WERI-Rb-1 (cell line): ENCODE results near the gene COG3.

ENCODE experiments used
- DNase-seq: peaks from one replicate; pipeline ENCODE4 v3.0.0-alpha.2; 2020
- H3K27ac ChIP-seq: fragments of 250-450 bp; sonication (Bioruptor Pico); 2 replicates; pipeline ENCODE4 v1.5.1; 2020; ENCODE audit warnings: mild to moderate bottlenecking, moderate library complexity
- H3K27me3 ChIP-seq: fragments of 250-450 bp; sonication (Bioruptor Pico); 2 replicates; pipeline ENCODE4 v1.5.1; 2021; ENCODE audit warnings: mild to moderate bottlenecking, low read depth, moderate library complexity; ENCODE audit not compliant: insufficient read depth, severe bottlenecking
- H3K36me3 ChIP-seq: fragments of 250-450 bp; sonication (Bioruptor Pico); 2 replicates; pipeline ENCODE4 v1.5.1; 2020; ENCODE audit warnings: mild to moderate bottlenecking, moderate library complexity
- H3K4me3 ChIP-seq: 2 replicates; pipeline ENCODE4 v1.5.1; 2011; ENCODE audit warnings: low read depth, mild to moderate bottlenecking, control low read depth, low read length
- H3K9me3 ChIP-seq: fragments of 250-450 bp; sonication (Bioruptor Pico); 2 replicates; pipeline ENCODE4 v1.5.1; 2021; ENCODE audit warnings: mild to moderate bottlenecking, moderate library complexity; ENCODE audit not compliant: severe bottlenecking
- TF ChIP-seq, protein P1 (sequence below): IDR thresholded peaks from 2 replicates; pipeline ENCODE4 v1.5.1; 2011; ENCODE audit warnings: low read depth, mild to moderate bottlenecking, control low read depth, inconsistent platforms, low read length

Gene COG3

GRCh38 chr13:45445053-45445452 is 19.7 kb upstream of the COG3 start:
- Histone ChIP-seq H3K9me3 (no peaks in the 10 kb centered on the region), H3K27ac (no peak overlapping the region), H3K27me3 (no peaks in the 10 kb centered on the region), H3K4me3 (no peak overlapping the region), H3K36me3 (no peaks in the 10 kb centered on the region)
- no peak for DNase-seq
- TF ChIP-seq, protein P1, sequence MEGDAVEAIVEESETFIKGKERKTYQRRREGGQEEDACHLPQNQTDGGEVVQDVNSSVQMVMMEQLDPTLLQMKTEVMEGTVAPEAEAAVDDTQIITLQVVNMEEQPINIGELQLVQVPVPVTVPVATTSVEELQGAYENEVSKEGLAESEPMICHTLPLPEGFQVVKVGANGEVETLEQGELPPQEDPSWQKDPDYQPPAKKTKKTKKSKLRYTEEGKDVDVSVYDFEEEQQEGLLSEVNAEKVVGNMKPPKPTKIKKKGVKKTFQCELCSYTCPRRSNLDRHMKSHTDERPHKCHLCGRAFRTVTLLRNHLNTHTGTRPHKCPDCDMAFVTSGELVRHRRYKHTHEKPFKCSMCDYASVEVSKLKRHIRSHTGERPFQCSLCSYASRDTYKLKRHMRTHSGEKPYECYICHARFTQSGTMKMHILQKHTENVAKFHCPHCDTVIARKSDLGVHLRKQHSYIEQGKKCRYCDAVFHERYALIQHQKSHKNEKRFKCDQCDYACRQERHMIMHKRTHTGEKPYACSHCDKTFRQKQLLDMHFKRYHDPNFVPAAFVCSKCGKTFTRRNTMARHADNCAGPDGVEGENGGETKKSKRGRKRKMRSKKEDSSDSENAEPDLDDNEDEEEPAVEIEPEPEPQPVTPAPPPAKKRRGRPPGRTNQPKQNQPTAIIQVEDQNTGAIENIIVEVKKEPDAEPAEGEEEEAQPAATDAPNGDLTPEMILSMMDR = no peak

GRCh38 chr13:45446181-45446580 is 18.6 kb upstream of the COG3 start:
- DNase-seq = no peak
- Histone ChIP-seq H3K27me3 (no peaks in the 10 kb centered on the region), H3K27ac (no peak overlapping the region), H3K9me3 (no peaks in the 10 kb centered on the region), H3K4me3 (no peak overlapping the region), H3K36me3 (no peaks in the 10 kb centered on the region)
- TF ChIP-seq, protein P1 = no peak

DNA sequence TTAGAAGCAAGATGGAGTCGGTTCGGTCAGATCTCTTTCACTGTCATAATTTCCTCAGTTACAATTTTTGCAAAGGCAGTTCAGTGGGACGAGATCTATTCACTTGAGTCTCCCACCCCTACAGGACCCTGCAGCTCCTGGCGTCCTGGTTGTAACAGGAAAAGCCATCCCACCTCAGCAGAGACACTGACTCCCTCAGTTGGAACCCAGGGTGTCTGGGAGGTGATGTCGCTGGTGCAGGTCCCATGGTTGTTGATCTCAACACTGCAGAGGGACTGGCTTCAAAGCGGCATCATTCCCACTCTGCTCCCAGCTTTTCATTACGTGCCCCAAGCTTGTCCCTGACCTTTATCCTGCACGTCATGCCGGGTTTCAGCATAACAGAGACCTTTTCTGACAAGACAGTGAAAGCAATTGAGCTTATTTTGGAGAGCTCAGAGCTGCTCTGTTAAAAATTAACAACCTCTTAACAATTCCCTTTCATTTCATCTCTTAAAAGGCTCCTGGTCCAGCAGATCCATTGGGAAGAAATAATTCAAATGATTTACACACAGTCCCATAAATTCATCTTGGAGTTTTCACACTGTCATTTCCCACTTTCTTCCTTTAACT is 17.6 kb upstream of the COG3 start:
- Histone ChIP-seq H3K27ac (no peak overlapping the region), H3K9me3 (no peaks in the 10 kb centered on the region), H3K36me3 (no peaks in the 10 kb centered on the region), H3K27me3 (no peaks in the 10 kb centered on the region), H3K4me3 (no peak overlapping the region)
- TF ChIP-seq, protein P1 = no peak
- DNase-seq = no peak

GRCh38 chr13:45448965-45449559 is 15.7 kb upstream of the COG3 start:
- TF ChIP-seq, protein P1 = no peak
- no peaks in the 10 kb centered on the region for H3K36me3 ChIP-seq
- no peak overlapping the region for H3K27ac ChIP-seq

DNA sequence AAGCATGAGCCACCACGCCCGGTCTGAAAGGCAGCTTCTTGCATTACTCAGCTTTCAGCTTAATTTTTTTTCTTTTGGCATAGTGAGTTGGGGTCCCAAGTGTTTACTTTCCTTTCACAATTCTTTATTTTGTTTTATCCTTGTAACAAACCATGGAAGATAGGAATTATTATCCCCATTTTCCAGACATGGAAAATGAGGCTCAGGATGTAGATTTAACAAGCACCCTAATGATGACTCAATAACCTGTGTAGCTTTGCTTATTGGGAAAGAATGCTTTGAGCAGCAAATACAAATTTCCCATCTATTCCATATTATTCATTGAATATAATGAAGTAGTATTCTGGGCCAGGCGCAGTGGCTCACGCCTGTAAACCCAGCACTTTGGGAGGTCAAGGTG is 13.5 kb upstream of the COG3 start:
- H3K27ac ChIP-seq = no peak overlapping the region
- H3K4me3 ChIP-seq = no peak overlapping the region
- no peak for DNase-seq
- H3K36me3 ChIP-seq = no peaks in the 10 kb centered on the region
- no peaks in the 10 kb centered on the region for H3K9me3 ChIP-seq
- TF ChIP-seq, protein P1 = no peak
- no peaks in the 10 kb centered on the region for H3K27me3 ChIP-seq

More at GRCh38 chr13:45448965-45449559, 15.7 kb upstream of the COG3 start:
- H3K9me3 ChIP-seq = no peaks in the 10 kb centered on the region
- DNase-seq = no peak
- no peak overlapping the region for H3K4me3 ChIP-seq
- H3K27me3 ChIP-seq = no peaks in the 10 kb centered on the region

GRCh38 chr13:45454204-45454603 is 10.5 kb upstream of the COG3 start:
- DNase-seq = no peak
- no peaks in the 10 kb centered on the region for H3K27me3 ChIP-seq
- no peak overlapping the region for H3K27ac ChIP-seq
- H3K4me3 ChIP-seq = no peak overlapping the region
- TF ChIP-seq, protein P1 = no peak
- H3K9me3 ChIP-seq = peaks cover 3% of the 10 kb centered on the region
- no peaks in the 10 kb centered on the region for H3K36me3 ChIP-seq
